Measurements from ENCODE around the gene CBX4.

GRCh38 chr17:79812353-79813258 lies 26.6 kb downstream of the CBX4 start:
- TF ChIP-seq EZH2 (IDR thresholded peaks at IDR 0.05) (peak; percentile 98), CTCF (IDR thresholded peaks at IDR 0.05) (no peak)
